ENCODE measurements around the gene PPP1R13L. TPM values are rescaled to one million over a fixed set of nuclear protein-coding genes. Genes with fewer than 3 reads are reported as not detected.
A peak's percentile ranks its signal among the peaks of the same experiment; 100 is the strongest.

PPP1R13L gene
- total RNA-seq, 4 donors from 2014 or later, result 53.1 to 166 (median 87.8) TPM

DNA sequence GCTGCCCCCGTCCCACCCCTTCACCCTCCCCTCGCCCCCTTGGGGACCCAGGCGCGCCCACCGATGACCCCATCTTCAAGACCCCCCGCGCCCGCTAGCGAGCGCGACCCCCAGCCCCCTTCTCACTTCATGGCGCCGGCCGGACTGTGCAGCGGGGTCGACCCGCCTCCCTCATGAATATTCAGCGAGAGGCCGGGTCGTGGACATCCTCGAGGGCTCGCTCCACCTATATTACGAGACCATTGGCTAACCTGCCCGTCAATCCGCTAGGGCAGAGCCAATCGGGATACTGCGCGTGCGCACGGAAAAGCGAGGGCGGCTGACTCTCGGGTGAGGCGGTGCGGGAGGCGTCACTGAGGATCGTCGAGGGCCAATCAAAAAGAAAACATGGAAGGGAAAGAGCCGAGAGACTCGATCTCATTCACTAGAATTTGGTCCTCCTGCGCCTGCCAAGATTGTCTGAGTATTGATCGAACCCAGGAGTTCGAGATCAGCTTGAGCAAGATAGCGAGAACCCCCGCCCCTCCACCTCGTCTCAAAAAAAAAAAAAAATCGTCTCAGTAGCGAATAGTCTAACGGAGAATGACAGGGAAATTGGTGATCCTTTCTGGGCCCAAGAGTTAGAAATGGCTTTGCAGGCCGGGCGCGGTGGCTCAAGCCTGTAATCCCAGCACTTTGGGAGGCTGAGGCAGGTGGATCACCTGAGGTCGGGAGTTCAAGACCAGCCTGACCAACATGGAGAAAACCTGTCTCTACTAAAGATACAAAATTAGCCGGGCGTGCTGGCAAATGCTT, 34.3 kb downstream of the PPP1R13L start, which contains the start of gene ERCC2:
Gene ERCC2, minus strand, starts transcription at position 164 of the 795 bp plus-strand sequence. Its CDS starts 33 bp downstream, at position 131.
- TF ChIP-seq, protein P1, sequence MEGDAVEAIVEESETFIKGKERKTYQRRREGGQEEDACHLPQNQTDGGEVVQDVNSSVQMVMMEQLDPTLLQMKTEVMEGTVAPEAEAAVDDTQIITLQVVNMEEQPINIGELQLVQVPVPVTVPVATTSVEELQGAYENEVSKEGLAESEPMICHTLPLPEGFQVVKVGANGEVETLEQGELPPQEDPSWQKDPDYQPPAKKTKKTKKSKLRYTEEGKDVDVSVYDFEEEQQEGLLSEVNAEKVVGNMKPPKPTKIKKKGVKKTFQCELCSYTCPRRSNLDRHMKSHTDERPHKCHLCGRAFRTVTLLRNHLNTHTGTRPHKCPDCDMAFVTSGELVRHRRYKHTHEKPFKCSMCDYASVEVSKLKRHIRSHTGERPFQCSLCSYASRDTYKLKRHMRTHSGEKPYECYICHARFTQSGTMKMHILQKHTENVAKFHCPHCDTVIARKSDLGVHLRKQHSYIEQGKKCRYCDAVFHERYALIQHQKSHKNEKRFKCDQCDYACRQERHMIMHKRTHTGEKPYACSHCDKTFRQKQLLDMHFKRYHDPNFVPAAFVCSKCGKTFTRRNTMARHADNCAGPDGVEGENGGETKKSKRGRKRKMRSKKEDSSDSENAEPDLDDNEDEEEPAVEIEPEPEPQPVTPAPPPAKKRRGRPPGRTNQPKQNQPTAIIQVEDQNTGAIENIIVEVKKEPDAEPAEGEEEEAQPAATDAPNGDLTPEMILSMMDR (IDR thresholded peaks at IDR 0.05), result no peak
- TF ChIP-seq POLR2A (IDR thresholded peaks at IDR 0.05), result peak in 1 of 4 donors; percentile 18
- peak within 1 kb of the TSS; percentile 65 to 86 (median 82) for H3K27ac ChIP-seq
- H3K36me3 ChIP-seq, result peaks cover 0 to 7% (median 0%) of the 10 kb centered on the region in 3 donors
- 5 to 7% methylated on average over 26 to 28 of the region's 55 CpGs for WGBS, 2 donors
- H3K4me1 ChIP-seq, result peaks cover 0 to 24% (median 10%) of the 10 kb centered on the region in 3 donors
- no peaks in the 10 kb centered on the region for H3K9me3 ChIP-seq
- no peaks in the 10 kb centered on the region for H3K27me3 ChIP-seq
- intact Hi-C loops (cut with DNase I), result no loop called here
- peak within 1 kb of the TSS; percentile 63 to 96 (median 86) for H3K4me3 ChIP-seq
- peak; percentile 95 for DNase-seq

DNA sequence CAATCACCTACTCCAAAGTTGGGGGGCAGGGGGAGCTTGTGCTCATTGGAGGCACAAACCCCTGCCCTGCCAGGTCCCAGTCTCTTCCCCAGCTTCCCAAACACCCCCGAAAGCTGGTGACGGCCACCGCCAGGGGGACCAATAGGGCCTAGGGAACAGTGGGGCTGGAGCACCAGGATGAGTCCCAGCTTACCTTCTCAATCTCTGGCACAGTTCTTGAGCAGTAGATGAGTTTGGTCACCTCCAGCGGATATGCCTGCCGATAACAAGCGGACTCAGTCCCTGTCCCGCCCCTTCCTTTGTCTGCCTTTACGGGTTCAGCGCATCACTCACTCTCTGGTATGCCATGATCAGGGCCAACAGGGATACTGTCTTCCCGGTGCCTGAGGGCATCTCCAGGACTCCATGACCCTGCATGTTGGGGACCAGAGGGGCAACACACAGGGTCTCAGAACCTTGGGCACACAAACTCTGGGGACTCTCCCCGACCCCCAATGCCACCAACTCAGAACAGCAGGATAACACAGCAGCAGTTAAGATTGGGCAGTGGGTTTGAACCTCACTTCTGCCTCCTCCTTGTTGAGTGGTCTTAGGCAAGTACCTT, 36.0 kb downstream of the PPP1R13L start:
- Histone ChIP-seq H3K9me3 (no peaks in the 10 kb centered on the region), H3K27me3 (no peaks in the 10 kb centered on the region), H3K4me3 (no peak overlapping the region), H3K27ac (no peak overlapping the region), H3K4me1 (peaks cover 0 to 24% (median 10%) of the 10 kb centered on the region in 3 donors), H3K36me3 (peaks cover 0 to 24% (median 2%) of the 10 kb centered on the region in 3 donors)
- TF ChIP-seq, protein P1 (IDR thresholded peaks at IDR 0.05), result no peak
- no peak for TF ChIP-seq POLR2A (IDR thresholded peaks at IDR 0.05)
- no peak for DNase-seq
- intact Hi-C loops (cut with DNase I), result no loop called here
- 86 to 98% methylated on average over 1 to 7 of the region's 11 CpGs for WGBS, 2 donors

DNA sequence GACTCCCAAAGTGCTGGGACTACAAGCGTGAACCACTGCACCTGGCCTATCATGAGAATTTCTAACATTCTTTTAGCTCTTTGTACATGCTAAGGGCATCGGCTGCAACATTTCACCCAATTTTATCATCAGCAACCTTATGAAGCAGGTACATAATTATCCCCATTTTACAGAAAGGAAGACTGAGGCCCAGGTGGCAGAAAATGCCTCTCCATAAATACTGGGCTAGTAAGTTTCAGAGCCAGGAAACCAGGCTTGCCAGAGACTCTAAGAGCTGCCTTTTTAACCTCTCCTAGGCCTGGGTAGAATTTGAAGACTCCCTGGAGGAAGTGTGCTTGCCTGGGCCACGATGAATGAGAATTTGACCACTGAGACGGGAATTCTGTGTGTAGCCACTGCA, 36.7 kb downstream of the PPP1R13L start:
- no peak overlapping the region for H3K4me3 ChIP-seq
- peaks cover 0 to 32% (median 9%) of the 10 kb centered on the region in 3 donors for H3K36me3 ChIP-seq
- H3K27ac ChIP-seq, result no peak overlapping the region
- DNase-seq, result no peak
- H3K9me3 ChIP-seq, result no peaks in the 10 kb centered on the region
- TF ChIP-seq POLR2A (IDR thresholded peaks at IDR 0.05), result no peak
- TF ChIP-seq, protein P1 (IDR thresholded peaks at IDR 0.05), result no peak
- 88 to 94% methylated on average over 3 to 4 of the region's 4 CpGs for WGBS, 2 donors
- peaks cover 0 to 24% (median 10%) of the 10 kb centered on the region in 3 donors for H3K4me1 ChIP-seq
- H3K27me3 ChIP-seq, result no peaks in the 10 kb centered on the region
- intact Hi-C loops (cut with DNase I), result no loop called here

DNA sequence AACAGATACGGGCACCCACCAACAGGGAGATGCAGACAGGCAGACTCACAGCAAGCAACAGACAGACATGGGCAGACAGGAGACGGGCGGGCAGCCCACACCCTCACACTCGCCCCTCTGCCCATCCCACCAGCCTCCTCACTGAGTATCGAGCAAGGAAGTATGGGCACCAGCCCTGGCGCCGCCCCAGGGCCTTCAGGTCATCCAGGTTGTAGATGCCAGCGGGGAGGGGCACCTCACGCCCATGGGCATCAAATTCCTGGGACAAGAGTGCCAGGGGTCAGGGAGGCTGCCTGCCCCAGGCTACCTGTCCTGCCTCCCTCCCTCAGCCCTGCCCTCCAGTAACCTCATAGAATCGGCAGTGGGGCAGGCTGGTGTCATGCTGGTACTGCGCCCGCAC, 40.2 kb downstream of the PPP1R13L start:
- TF ChIP-seq POLR2A (IDR thresholded peaks at IDR 0.05), result no peak
- TF ChIP-seq, protein P1 (IDR thresholded peaks at IDR 0.05), result no peak
- no peaks in the 10 kb centered on the region for H3K9me3 ChIP-seq
- H3K27me3 ChIP-seq, result no peaks in the 10 kb centered on the region
- peaks cover 0 to 10% (median 3%) of the 10 kb centered on the region in 3 donors for H3K4me1 ChIP-seq
- H3K27ac ChIP-seq, result no peak overlapping the region
- peaks cover 4 to 65% (median 14%) of the 10 kb centered on the region in 3 donors for H3K36me3 ChIP-seq
- no peak for DNase-seq
- H3K4me3 ChIP-seq, result no peak overlapping the region
- intact Hi-C loops (cut with DNase I), result no loop called here
- 83 to 90% methylated on average over 3 of the region's 12 CpGs for WGBS, 2 donors
